Astrocyte of the spinal cord (primary cell): Measurements from ENCODE around the gene PTP4A1.

Experiments
- DNase-seq: peaks from one replicate; pipeline ENCODE4 v3.0.0; 2011; ENCODE audit warnings: low read depth, low spot score
- H3K4me3 ChIP-seq: 2 replicates; pipeline ENCODE4 v1.5.1; 2011; ENCODE audit warnings: low read depth, mild to moderate bottlenecking, low read length, moderate library complexity
- CTCF ChIP-seq: IDR thresholded peaks from 2 replicates; pipeline ENCODE4 v1.5.1; 2012; ENCODE audit warnings: low read depth, mild to moderate bottlenecking, low read length, inconsistent platforms
- in situ Hi-C: cut with HindIII; loops from 2 replicates; pipeline ENCODE4 v1.10.0; 2017; ENCODE audit warnings: low sequenced_read_pairs

PTP4A1 gene

DNA sequence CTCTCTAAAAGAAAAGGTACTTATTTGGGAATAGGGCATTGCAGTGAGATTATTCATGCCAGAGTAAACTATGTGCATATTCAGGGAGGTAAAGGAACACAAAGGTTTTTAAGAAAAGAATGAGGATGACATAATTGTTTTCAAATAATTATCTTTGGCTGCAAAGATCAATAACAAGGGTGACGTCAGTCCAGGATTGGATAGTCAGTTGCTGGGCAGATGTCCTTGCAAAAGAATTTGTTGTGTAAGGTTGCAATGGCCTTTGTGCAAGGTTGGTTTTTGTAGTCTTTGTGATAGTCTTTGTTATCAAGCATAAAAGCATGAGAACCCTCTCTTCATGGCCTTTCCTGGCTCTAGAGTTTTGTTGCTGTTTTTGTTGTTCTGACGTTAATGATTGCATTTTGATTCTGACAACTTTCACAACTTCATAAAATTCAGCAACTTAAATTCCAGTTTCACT lies 17.7 kb downstream of the PTP4A1 start:
- DNase-seq, result no peak
- in situ Hi-C loops, result no loop called here
- no peak for TF ChIP-seq CTCF
- no peak overlapping the region for H3K4me3 ChIP-seq

DNA sequence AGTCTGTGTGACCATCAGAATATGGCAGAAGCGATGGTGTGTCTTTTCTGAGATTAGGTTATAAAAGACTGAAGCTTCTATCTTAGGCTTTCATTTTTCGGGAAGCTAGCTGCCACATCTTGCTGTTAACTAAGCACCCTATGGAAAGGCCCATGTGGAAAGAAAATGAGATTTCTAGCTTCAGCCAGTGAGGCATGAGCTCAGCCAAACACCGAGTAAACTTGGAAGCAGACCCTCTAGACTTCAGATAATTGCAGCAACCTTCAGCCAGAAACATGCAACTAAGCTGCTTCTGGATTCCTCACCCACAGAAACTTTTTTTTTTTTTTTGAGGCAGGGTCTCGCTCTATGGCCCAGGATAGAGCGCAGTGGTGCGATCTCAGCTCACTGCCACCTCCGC lies 20.6 kb downstream of the PTP4A1 start:
- in situ Hi-C loops, result no loop called here
- no peak for TF ChIP-seq CTCF
- no peak overlapping the region for H3K4me3 ChIP-seq
- DNase-seq, result no peak

GRCh38 chr6:63597141-63598048 lies 25.1 kb downstream of the PTP4A1 start:
- in situ Hi-C loops, result no loop called here
- DNase-seq, result peak; percentile 19
- no peak for TF ChIP-seq CTCF
- H3K4me3 ChIP-seq, result peak overlapping the region; percentile 62

DNA sequence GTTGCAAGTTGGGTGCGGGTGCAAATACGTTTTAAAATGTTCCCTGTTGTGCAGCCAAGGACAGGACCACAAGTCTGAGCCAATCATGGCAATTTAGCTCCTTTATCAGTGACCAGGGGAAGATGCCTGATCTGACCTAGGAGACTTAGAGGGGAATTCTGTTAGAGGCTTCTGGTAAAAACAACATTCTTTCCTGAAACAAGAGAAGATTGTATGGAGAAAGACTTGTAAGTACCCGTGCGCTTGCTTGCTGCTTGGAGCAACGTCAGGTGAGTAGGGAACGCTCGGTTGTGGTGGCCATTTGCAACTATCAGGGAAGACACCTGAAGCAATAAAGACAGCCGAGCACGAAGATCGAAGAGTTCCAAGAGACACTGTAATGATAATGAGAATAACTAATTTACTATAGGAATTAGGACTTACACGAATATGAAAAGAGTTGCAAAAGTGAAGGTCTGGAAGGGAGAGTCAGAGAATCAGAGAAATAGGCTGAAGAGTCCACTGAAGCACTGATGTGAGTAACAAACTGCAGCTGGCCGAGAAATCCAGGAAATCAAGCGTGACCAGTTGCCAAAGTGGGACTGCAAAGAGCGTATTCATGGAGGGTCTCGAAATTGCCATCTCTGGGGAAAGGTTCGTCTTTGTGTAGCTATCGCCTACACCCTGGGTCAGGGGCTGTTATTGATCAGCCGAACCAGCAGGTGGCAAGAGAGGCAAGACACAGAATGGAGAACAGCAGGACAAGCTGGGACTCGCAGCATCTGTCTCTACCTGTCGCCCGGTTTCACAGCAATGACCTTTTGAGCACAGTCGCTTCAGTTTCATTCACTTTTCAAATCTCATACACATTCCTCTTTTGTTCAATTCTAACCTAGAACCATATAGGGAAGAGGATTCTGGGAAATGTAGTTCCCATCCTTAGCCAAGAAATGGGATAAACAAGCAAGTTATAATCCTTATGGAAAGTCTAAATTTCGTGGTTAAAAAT lies 26.1 kb downstream of the PTP4A1 start:
- peak overlapping the region; percentile 62 for H3K4me3 ChIP-seq
- peak; percentile 90 for TF ChIP-seq CTCF
- in situ Hi-C loops, result no loop called here
- DNase-seq, result peak; percentile 71

GRCh38 chr6:63599243-63599642 lies 27.0 kb downstream of the PTP4A1 start:
- in situ Hi-C loops, result no loop called here
- H3K4me3 ChIP-seq, result no peak overlapping the region
- TF ChIP-seq CTCF, result no peak
- DNase-seq, result no peak

GRCh38 chr6:63600136-63600535 lies 27.9 kb downstream of the PTP4A1 start:
- in situ Hi-C loops, result no loop called here
- no peak for DNase-seq

More at GRCh38 chr6:63600136-63600535, 27.9 kb downstream of the PTP4A1 start:
- H3K4me3 ChIP-seq, result no peak overlapping the region
- TF ChIP-seq CTCF, result no peak
